ENCODE data around the gene TRIM33. TPM values are rescaled to one million over a fixed set of nuclear protein-coding genes. Genes with fewer than 3 reads are reported as not detected.

TRIM33 gene
- total and polyA plus RNA-seq, 2 donors (not counting 1 experiment from before 2014, with no cell fraction given), result 13.7 to 61.0 TPM

DNA sequence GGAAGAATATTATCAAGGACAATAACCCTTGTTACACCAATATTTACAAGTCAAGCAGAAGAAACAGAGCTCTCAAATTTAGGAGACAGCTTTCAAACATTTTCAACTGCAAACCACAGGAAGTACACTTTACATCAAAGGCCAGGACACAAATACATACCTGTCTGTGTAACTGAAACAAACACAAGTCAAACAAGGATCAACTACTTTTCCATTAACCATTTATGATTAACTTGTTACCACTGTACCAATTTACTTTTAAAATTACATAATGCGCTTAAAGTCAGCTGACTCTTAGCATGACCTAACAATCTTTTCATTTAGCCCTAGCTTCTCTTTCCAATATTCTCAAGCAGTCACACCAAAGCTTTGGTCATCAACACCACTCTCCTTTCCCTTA lies 43.5 kb downstream of the TRIM33 start:
- no peak for ATAC-seq (ENCODE audit: low read depth)
- CTCF ChIA-PET, result interaction anchor here (1.5 kb wide), 1 partner anchor 40 kb away, joined by 3 read pairs; no protein-coding TSS in a partner anchor
- H4K20me1 ChIP-seq (ENCODE audit: control insufficient read depth, insufficient read depth, low read length, poor library complexity, severe bottlenecking), result peaks cover 74% of the 10 kb centered on the region
- H3K4me2 ChIP-seq (replicated peaks; ENCODE audit: low read depth, low read length, poor library complexity, severe bottlenecking), result peak overlapping the region; percentile 20
- peaks cover 11 to 20% of the 10 kb centered on the region in 2 donors for H3K4me1 ChIP-seq (ENCODE audit: control insufficient read depth in 2 of 2, insufficient read depth in 2 of 2, low read length in 2 of 2)
- Mint-ChIP-seq H3K4me3 (peak overlapping the region; percentile 37), H3K27me3 (no peaks in the 10 kb centered on the region), H3K9me3 (ENCODE audit: insufficient read depth) (no peaks in the 10 kb centered on the region), H3K4me1 (peaks cover 48% of the 10 kb centered on the region), H3K27ac (no peak overlapping the region)
- no peak overlapping the region for H2AFZ ChIP-seq (ENCODE audit: insufficient read depth, low read depth, low read length, poor library complexity, severe bottlenecking)
- WGBS (ENCODE audit: insufficient coverage), result no CpG with 5 or more reads among the region's 1 CpG
- peaks cover 94% of the 10 kb centered on the region for H3K79me2 ChIP-seq (ENCODE audit: control insufficient read depth, insufficient read depth, low read length)
- intact Hi-C loops (cut with micrococcal nuclease), result no loop called here
- H3K9ac ChIP-seq (ENCODE audit: low read length), result no peak overlapping the region
- H3K9me3 ChIP-seq (ENCODE audit: control extremely low read depth in 1 of 3, control insufficient read depth in 2 of 3, insufficient read depth in 1 of 3, low read length in 2 of 3), result no peaks in the 10 kb centered on the region
- POLR2A ChIA-PET, result no interaction called here
- no peak overlapping the region for H3K27ac ChIP-seq (ENCODE audit: low read length in 2 of 2)
- DNase-seq, result no peak
- H3K4me3 ChIP-seq (ENCODE audit: control extremely low read depth in 1 of 5, extremely low read depth in 1 of 5, insufficient read depth in 1 of 5, low read depth in 2 of 5, low read length in 4 of 5), result no peak overlapping the region
- no peak for TF ChIP-seq CTCF (IDR thresholded peaks at IDR 0.05)
- no peak for TF ChIP-seq EZH2 (IDR thresholded peaks at IDR 0.05; ENCODE audit: borderline replicate concordance, insufficient read depth, low read depth, low read length, poor library complexity, severe bottlenecking)
- H3K36me3 ChIP-seq (replicated peaks in 1 of 2; ENCODE audit: control extremely low read depth in 1 of 2, control insufficient read depth in 1 of 2, extremely low read depth in 1 of 2, insufficient read depth in 2 of 2, low read length in 1 of 2), result peaks cover 0 to 1% of the 10 kb centered on the region in 2 experiments
- no peaks in the 10 kb centered on the region for H3K27me3 ChIP-seq (replicated peaks in 1 of 4; ENCODE audit: control extremely low read depth in 1 of 4, control insufficient read depth in 3 of 4, insufficient read depth in 4 of 4, low read length in 3 of 4)

DNA sequence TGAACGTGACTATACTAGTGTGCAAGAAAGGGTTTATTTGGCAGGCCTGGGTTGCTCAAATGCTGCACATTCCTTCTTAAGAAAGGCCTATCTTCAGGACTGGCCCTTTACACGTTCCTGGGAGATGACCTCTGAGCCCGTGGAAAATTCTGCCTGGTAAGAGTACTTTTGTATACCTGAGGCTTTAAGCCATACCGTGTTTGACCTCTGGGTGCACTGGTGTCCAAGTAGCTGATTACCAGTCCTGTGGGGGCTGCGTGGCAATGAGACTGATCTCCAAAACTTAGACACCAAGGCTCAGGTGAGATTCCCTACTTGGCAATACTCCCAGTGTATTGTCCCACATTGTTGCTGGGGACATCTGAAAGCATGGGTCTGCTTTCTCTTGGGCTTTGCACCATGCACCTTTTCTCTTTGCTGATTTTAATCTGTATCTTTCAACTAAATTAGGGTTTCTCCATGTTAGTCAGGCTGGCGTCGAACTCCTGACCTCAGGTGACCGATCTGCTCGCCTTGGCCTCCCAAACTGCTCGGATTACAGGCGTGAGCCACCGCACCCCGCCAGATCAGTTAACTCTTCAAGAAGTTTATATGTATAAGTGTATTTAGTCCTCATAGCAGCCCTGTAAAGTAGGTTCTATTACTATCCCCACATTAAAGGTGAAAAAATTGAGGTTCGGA lies 44.5 kb downstream of the TRIM33 start:
- no peak for TF ChIP-seq CTCF (IDR thresholded peaks at IDR 0.05)
- TF ChIP-seq EZH2 (IDR thresholded peaks at IDR 0.05; ENCODE audit: borderline replicate concordance, insufficient read depth, low read depth, low read length, poor library complexity, severe bottlenecking), result no peak
- peak overlapping the region; percentile 16 for H3K27ac Mint-ChIP-seq
- H3K27ac ChIP-seq (ENCODE audit: low read length in 2 of 2), result no peak overlapping the region
- H3K9ac ChIP-seq (ENCODE audit: low read length), result no peak overlapping the region
- H3K9me3 Mint-ChIP-seq (ENCODE audit: insufficient read depth), result no peaks in the 10 kb centered on the region
- no peaks in the 10 kb centered on the region for H3K27me3 ChIP-seq (replicated peaks in 1 of 4; ENCODE audit: control extremely low read depth in 1 of 4, control insufficient read depth in 3 of 4, insufficient read depth in 4 of 4, low read length in 3 of 4)
- peaks cover 44% of the 10 kb centered on the region for H3K4me1 Mint-ChIP-seq
- ChIA-PET CTCF (no interaction called here), POLR2A (no interaction called here)
- no peak overlapping the region for H3K4me3 ChIP-seq (ENCODE audit: control extremely low read depth in 1 of 5, extremely low read depth in 1 of 5, insufficient read depth in 1 of 5, low read depth in 2 of 5, low read length in 4 of 5)
- no peaks in the 10 kb centered on the region for H3K9me3 ChIP-seq (ENCODE audit: control extremely low read depth in 1 of 3, control insufficient read depth in 2 of 3, insufficient read depth in 1 of 3, low read length in 2 of 3)
- H3K27me3 Mint-ChIP-seq, result no peaks in the 10 kb centered on the region
- ATAC-seq (ENCODE audit: low read depth) (no peak), DNase-seq (no peak)
- peaks cover under 1 to 11% of the 10 kb centered on the region in 2 experiments for H3K36me3 ChIP-seq (replicated peaks in 1 of 2; ENCODE audit: control extremely low read depth in 1 of 2, control insufficient read depth in 1 of 2, extremely low read depth in 1 of 2, insufficient read depth in 2 of 2, low read length in 1 of 2)
- peaks cover 65% of the 10 kb centered on the region for H4K20me1 ChIP-seq (ENCODE audit: control insufficient read depth, insufficient read depth, low read length, poor library complexity, severe bottlenecking)
- peaks cover 11 to 20% of the 10 kb centered on the region in 2 donors for H3K4me1 ChIP-seq (ENCODE audit: control insufficient read depth in 2 of 2, insufficient read depth in 2 of 2, low read length in 2 of 2)
- no peak overlapping the region for H3K4me2 ChIP-seq (replicated peaks; ENCODE audit: low read depth, low read length, poor library complexity, severe bottlenecking)
- 97% methylated on average over 8 of the region's 14 CpGs for WGBS (ENCODE audit: insufficient coverage)
- no peak overlapping the region for H3K4me3 Mint-ChIP-seq
- H2AFZ ChIP-seq (ENCODE audit: insufficient read depth, low read depth, low read length, poor library complexity, severe bottlenecking), result no peak overlapping the region
- intact Hi-C loops (cut with micrococcal nuclease), result no loop called here
- H3K79me2 ChIP-seq (ENCODE audit: control insufficient read depth, insufficient read depth, low read length), result peaks cover 85% of the 10 kb centered on the region

All from B cell (primary cell).